GM11168 (cell line): ENCODE results near the gene FARS2.

ENCODE experiments used
- in situ Hi-C: fragments of 300-500 bp; cut with MboI; formaldehyde crosslinking; loops from one replicate; pipeline ENCODE4 v1.12.0; 2022; ENCODE audit warnings: low sequenced_read_pairs; ENCODE audit not compliant: unreplicated experiment

FARS2 gene

GRCh38 chr6:5516036-5516435, 254.7 kb downstream of the FARS2 start:
- in situ Hi-C loops: no loop called here

GRCh38 chr6:5517796-5518195, 256.5 kb downstream of the FARS2 start:
- in situ Hi-C loops: no loop called here

- in situ Hi-C loops: no loop called here
Observed at GRCh38 chr6:5518936-5519491, 257.7 kb downstream of the FARS2 start.

- in situ Hi-C loops: no loop called here
Observed at GRCh38 chr6:5520796-5521195, 259.5 kb downstream of the FARS2 start.

GRCh38 chr6:5521322-5521721, 260.0 kb downstream of the FARS2 start:
- in situ Hi-C loops: no loop called here

GRCh38 chr6:5522147-5522546, 260.8 kb downstream of the FARS2 start:
- in situ Hi-C loops: no loop called here

- in situ Hi-C loops: no loop called here
Observed at GRCh38 chr6:5524110-5524509, 262.8 kb downstream of the FARS2 start.

- in situ Hi-C loops: no loop called here
Observed at GRCh38 chr6:5525209-5525608, 263.9 kb downstream of the FARS2 start.

- in situ Hi-C loops: no loop called here
Observed at GRCh38 chr6:5529015-5529414, 267.7 kb downstream of the FARS2 start.

- in situ Hi-C loops: no loop called here
Observed at GRCh38 chr6:5529733-5530132, 268.4 kb downstream of the FARS2 start.

- in situ Hi-C loops: no loop called here
Observed at GRCh38 chr6:5531161-5531560, 269.8 kb downstream of the FARS2 start.

GRCh38 chr6:5531853-5532375, 270.6 kb downstream of the FARS2 start:
- in situ Hi-C loops: no loop called here

- in situ Hi-C loops: no loop called here
Observed at GRCh38 chr6:5532941-5533340, 271.6 kb downstream of the FARS2 start.

- in situ Hi-C loops: no loop called here
Observed at GRCh38 chr6:5534643-5535042, 273.3 kb downstream of the FARS2 start.

- in situ Hi-C loops: no loop called here
Observed at GRCh38 chr6:5536644-5537043, 275.3 kb downstream of the FARS2 start.

GRCh38 chr6:5537132-5537531, 275.8 kb downstream of the FARS2 start:
- in situ Hi-C loops: no loop called here

- in situ Hi-C loops: no loop called here
Observed at GRCh38 chr6:5537967-5538366, 276.7 kb downstream of the FARS2 start.

- in situ Hi-C loops: no loop called here
Observed at GRCh38 chr6:5540370-5540769, 279.1 kb downstream of the FARS2 start.

GRCh38 chr6:5541025-5541424, 279.7 kb downstream of the FARS2 start:
- in situ Hi-C loops: no loop called here

- in situ Hi-C loops: no loop called here
Observed at GRCh38 chr6:5541751-5542432, 280.6 kb downstream of the FARS2 start.

- in situ Hi-C loops: no loop called here
Observed at GRCh38 chr6:5547556-5547955, 286.2 kb downstream of the FARS2 start.

GRCh38 chr6:5550631-5551030, 289.3 kb downstream of the FARS2 start:
- in situ Hi-C loops: no loop called here
